HFF-Myc (cell line): ENCODE data around the gene PDE10A.

ENCODE experiments used
- DNase-seq: peaks from one replicate; pipeline ENCODE4 v3.0.0-alpha.2; 2011; ENCODE audit warnings: low read depth; ENCODE audit errors: extremely low read depth
- H3K4me3 ChIP-seq: replicated peaks from 2 replicates; pipeline ENCODE4 v1.5.1; 2011; ENCODE audit warnings: low read depth, mild to moderate bottlenecking, control low read depth, low read length
- TF ChIP-seq, protein P1 (sequence below): IDR thresholded peaks from 2 replicates; pipeline ENCODE4 v1.5.1; 2012; ENCODE audit warnings: mild to moderate bottlenecking, low read depth, low read length, control low read depth; ENCODE audit errors: missing control alignments

PDE10A gene

DNA sequence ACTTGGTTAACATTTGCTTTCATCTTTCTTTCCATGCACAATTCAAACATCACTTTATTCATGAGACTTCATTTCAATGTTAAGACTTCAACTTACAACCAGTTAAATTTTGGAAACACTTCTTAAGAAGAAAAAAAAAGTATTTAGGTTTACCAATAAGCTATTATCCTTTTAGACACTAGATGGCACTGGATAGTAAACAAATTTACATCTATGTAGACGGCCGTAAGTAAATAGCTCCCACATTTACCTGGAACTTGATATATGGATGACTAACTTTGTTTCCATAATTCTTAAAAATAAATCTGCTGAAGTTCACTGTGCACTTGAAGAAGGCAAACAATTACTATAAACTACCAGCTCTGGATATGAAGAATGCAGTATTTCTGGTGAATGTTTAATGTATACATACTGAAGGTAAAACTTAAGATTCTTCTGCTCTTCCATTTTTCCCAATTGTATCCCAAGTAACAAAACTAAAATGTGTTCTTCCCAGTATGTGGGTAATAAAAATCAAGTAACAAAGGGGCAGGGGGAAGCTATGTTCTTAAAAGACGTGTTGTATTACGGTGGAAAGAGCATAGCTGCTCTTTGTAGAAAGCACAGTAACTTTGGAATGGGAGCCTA is 223.0 kb downstream of the PDE10A start:
- TF ChIP-seq, protein P1, sequence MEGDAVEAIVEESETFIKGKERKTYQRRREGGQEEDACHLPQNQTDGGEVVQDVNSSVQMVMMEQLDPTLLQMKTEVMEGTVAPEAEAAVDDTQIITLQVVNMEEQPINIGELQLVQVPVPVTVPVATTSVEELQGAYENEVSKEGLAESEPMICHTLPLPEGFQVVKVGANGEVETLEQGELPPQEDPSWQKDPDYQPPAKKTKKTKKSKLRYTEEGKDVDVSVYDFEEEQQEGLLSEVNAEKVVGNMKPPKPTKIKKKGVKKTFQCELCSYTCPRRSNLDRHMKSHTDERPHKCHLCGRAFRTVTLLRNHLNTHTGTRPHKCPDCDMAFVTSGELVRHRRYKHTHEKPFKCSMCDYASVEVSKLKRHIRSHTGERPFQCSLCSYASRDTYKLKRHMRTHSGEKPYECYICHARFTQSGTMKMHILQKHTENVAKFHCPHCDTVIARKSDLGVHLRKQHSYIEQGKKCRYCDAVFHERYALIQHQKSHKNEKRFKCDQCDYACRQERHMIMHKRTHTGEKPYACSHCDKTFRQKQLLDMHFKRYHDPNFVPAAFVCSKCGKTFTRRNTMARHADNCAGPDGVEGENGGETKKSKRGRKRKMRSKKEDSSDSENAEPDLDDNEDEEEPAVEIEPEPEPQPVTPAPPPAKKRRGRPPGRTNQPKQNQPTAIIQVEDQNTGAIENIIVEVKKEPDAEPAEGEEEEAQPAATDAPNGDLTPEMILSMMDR, result no peak
- no peak for DNase-seq

DNA sequence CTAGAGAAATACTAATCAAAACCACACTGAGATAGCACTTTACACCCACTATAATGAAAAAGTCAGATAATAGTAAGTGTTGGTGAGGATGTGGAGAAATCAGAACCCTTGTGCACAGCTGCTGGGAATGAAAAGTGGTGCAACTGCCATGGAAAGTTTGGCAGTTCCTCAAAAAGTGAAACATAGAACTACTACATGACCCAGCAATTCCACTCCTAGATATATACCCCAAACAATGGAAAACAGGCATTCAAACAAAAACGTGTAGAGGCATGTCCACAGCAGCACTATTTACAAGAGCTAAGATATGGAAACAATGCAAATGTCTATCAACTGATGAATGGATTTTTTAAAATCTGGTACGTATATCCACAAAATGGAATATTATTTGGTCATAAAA is 236.1 kb downstream of the PDE10A start:
- no peak for DNase-seq
- TF ChIP-seq, protein P1, result no peak
- no peak overlapping the region for H3K4me3 ChIP-seq

More for the DNA sequence above, 223.0 kb downstream of the PDE10A start:
- no peak overlapping the region for H3K4me3 ChIP-seq

DNA sequence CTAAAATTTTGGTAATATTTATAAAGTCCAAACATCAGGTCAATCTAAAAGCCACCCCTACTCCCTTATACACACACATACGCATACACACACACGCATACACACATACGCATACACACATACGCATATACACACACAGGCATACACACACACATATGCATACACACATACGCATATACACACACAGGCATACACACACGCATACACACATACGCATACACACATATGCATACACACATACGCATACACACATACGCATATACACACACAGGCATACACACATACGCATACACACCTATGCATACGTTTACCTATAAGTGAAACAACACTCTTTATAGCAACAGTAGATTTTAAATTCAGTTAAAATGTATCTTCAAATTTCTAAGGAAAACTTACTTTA is 240.8 kb downstream of the PDE10A start:
- H3K4me3 ChIP-seq, result no peak overlapping the region
- TF ChIP-seq, protein P1, result no peak
- DNase-seq, result no peak

DNA sequence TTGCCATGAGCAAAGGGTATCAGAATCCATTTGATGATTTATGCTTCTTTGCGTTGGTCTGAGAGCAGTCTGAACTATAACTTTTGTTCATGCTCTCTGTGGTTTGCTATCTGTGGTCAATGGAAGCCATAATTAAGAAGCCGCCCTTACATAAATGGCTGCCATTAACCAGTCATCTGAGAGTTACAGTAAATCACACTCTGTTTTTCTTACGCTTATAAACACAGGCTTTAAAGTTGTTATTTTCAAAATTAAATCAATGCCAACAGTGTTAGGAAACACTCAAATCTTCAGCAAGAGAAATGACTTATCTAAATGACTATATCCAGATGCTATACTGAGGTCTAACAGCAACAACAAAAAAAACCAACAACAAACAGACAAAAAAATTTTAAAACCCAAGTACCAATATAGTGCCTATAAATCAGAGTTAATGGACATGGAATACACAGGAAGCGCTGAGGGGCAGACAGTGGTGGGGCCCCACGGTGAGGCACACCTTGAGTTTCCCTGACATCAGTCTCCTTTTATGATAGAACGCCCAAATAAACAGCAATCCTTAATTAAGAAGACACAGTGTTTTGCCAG is 245.7 kb downstream of the PDE10A start:
- no peak for DNase-seq
- no peak overlapping the region for H3K4me3 ChIP-seq
- TF ChIP-seq, protein P1, result no peak

DNA sequence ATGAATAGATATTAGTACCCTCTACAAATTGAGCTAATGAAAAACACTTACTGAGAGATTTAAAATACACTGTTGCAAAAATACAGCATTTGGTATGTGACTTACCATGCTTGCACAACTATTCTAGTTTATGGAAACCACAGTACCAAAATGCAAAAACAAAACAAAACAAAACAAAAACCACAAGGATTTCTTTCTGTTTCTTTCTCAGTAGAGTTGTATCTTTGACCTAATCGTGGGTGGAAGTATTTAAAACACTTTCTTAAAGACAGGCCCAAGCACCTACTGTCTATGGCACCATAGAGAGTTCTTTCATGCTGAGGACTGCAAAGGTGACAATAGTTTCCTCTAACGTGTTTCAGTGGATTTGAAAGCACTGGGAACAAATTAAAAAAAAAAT is 258.3 kb downstream of the PDE10A start:
- H3K4me3 ChIP-seq, result no peak overlapping the region
- TF ChIP-seq, protein P1, result no peak
- DNase-seq, result no peak

DNA sequence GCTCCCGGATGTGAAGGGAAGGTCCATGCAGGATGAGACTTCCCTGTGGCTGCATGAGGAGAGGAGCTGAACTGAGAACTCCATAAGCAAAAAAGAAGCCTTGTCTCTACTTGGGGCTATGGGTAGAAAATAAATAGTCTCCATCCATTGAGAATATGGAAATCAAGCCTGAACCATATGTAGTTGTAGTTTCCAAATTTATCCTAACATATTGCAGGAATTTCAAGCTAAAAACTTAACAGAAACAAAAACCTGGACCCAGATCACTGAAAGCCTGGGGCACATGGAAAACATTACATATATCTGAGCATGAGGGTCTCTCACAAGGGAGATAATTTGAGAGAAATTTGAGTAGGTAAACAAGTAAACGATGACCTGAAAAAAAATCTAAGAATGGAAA is 258.7 kb downstream of the PDE10A start:
- no peak overlapping the region for H3K4me3 ChIP-seq
- TF ChIP-seq, protein P1, result no peak

More for the DNA sequence above, 258.7 kb downstream of the PDE10A start:
- DNase-seq, result no peak
